ENCODE measurements around the gene SLC7A6. TPM values are rescaled to one million over a fixed set of nuclear protein-coding genes. Genes with fewer than 3 reads are reported as not detected.
A peak's percentile ranks its signal among the peaks of the same experiment; 100 is the strongest.

Gene SLC7A6
- total RNA-seq, 1 experiment from 2014 or later: 22.2 TPM

DNA sequence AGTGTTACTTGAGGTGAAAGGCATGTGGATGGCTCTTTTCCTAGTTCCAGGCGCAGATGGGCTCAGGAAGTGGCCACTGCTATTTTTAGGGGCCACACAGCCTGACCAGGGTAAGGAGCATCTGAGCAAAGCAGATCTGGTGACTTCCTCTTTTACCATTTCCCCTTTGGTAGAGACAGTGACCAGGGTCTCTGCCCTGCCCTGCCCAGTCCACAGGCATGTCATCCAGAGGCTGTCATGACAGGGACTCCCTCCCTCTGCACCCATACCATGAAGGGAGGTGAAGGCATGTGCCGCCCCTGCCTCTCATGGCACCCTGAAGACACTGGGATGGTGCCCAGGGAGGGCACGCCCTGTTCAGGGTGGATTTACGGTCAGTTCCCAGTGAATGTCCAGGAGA is 16.9 kb upstream of the SLC7A6 start:
- in situ Hi-C loops (cut with HindIII; ENCODE audit: low pct_unique_long_range_greater_than_20kb, low sequenced_read_pairs): no loop called here
- no peak for DNase-seq (ENCODE audit: low read depth, low spot score)

DNA sequence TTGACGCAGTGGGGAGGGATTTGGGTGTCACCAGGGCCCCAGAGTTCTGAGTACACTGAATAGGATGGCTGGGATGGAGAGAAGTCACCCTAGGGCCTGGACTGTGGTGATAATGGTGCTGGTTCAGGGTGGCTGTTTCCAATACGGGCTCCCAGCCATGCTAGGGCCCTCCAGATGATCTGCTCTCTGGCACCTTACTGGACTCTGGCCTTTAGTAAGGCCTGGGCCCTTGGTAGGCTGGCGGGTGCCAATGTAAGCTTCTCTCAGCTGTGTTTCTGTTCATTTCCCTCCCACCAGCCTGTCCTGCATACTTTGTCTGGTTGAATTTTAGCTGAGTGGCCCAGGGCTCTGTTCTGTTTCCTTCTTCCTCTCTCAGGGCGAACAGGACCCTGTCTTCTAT is 16.4 kb upstream of the SLC7A6 start:
- no peak for DNase-seq (ENCODE audit: low read depth, low spot score)
- in situ Hi-C loops (cut with HindIII; ENCODE audit: low pct_unique_long_range_greater_than_20kb, low sequenced_read_pairs): no loop called here

DNA sequence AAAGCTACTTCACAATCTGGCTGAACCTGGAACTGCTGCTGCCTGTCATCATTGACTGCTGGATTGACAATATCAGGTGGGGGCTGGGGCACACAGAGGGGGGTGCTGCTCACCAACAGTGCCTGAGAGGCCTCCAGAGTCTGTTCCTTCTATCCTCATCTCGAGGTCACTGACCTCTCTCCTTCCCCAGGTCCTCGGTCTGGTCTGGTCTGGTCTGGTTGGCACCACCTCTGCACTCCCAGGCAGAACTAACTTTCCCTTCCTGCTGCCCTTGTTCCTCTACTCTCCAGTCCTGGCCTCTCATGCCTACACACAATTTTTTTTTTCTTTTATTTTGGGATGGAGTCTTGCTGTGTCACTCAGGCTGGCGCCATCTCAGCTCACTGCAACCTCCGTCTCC is 15.0 kb upstream of the SLC7A6 start:
- in situ Hi-C loops (cut with HindIII; ENCODE audit: low pct_unique_long_range_greater_than_20kb, low sequenced_read_pairs): no loop called here
- DNase-seq (ENCODE audit: low read depth, low spot score): no peak

DNA sequence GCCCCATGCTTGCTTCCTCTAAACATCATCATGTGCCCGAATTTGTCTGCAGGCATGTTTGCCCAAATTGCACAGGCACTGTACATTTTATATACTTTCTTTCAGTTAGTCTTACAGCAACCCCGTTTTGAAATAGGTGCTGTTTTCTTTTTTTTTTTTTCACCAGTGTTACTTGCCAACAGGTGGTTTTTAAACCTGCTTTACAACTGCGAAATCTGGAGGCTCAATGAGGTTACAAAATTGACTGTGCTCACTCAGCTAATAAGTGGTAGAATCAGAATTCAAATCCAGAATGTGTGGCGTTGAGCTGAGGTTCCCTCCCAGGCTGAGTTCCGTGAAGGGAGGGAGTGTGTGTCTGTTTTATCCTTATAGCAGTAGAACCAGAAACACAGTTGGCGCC is 13.4 kb upstream of the SLC7A6 start:
- DNase-seq (ENCODE audit: low read depth, low spot score): no peak
- in situ Hi-C loops (cut with HindIII; ENCODE audit: low pct_unique_long_range_greater_than_20kb, low sequenced_read_pairs): no loop called here

DNA sequence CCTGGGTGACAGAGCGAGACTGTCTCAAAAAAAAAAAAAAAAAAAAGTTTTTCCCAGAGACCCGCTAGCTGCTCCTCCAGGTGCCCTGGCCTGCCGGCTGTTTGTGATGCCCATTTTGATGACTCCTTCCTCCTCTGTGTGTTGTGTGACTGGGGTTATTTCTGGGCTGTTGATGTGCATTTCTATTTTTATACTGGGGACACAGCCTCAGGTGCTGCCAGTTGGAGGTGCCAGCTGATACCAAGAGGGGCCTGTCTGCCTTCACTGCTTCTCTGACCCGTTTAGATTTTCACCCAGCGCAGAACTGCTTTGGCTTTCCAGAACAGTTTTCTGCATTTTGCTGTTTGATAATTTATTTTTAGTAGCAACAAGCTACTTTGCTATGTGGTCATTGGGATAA is 12.5 kb upstream of the SLC7A6 start:
- in situ Hi-C loops (cut with HindIII; ENCODE audit: low pct_unique_long_range_greater_than_20kb, low sequenced_read_pairs): no loop called here
- no peak for DNase-seq (ENCODE audit: low read depth, low spot score)

DNA sequence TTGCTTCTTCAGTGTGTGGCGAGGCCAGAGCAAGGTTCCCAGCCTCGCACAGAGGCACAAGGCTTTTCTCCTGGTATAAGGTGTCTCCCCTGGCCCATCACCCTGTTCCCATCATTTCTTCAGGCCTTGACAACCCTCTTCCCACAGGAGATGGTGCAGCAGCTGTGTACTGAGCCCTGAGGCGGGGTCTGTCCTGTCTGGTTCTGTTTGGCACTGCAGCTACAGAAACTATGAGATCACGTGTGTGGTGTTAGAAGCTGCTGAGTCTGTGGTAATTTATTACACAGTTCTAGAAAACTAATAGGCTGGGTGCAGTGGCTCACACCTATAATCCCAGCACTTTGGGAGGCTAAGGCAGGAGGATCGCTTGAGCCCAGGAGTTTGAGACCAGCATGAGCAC is 11.9 kb upstream of the SLC7A6 start:
- in situ Hi-C loops (cut with HindIII; ENCODE audit: low pct_unique_long_range_greater_than_20kb, low sequenced_read_pairs): no loop called here
- no peak for DNase-seq (ENCODE audit: low read depth, low spot score)

DNA sequence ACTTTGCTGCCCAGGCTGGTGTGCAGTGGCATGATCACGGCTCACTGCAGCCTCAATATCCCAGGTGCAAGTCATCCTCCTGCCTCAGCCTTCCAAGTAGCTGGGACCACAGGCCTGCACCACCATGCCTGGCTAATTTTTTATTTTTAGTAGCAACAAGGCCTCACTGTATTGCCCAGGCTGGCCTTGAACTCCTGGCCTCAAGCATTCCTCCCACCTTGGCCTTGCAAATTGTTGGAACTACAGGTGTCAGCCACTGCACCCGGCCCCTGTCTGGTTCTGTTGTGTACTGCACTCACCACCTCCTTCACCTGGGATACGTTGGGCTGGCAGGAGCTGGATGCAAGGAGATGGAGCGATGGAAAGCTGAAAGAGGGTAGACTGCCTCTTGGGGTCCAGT is 10.6 kb upstream of the SLC7A6 start:
- no peak for DNase-seq (ENCODE audit: low read depth, low spot score)
- in situ Hi-C loops (cut with HindIII; ENCODE audit: low pct_unique_long_range_greater_than_20kb, low sequenced_read_pairs): no loop called here

DNA sequence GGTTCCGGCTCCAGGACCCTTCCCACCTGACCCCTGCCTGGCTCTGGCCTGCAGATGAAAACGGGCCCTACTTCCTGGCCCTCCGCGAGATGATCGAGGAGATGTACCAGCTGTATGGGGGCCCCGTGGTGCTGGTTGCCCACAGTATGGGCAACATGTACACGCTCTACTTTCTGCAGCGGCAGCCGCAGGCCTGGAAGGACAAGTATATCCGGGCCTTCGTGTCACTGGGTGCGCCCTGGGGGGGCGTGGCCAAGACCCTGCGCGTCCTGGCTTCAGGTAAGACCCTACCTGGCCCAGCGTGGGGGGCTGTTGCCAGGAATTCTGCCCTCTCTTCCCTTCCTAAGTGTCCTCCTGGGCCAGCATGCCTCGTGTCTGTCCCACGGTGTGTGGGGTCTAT is 8.6 kb upstream of the SLC7A6 start:
- in situ Hi-C loops (cut with HindIII; ENCODE audit: low pct_unique_long_range_greater_than_20kb, low sequenced_read_pairs): no loop called here
- no peak for DNase-seq (ENCODE audit: low read depth, low spot score)

DNA sequence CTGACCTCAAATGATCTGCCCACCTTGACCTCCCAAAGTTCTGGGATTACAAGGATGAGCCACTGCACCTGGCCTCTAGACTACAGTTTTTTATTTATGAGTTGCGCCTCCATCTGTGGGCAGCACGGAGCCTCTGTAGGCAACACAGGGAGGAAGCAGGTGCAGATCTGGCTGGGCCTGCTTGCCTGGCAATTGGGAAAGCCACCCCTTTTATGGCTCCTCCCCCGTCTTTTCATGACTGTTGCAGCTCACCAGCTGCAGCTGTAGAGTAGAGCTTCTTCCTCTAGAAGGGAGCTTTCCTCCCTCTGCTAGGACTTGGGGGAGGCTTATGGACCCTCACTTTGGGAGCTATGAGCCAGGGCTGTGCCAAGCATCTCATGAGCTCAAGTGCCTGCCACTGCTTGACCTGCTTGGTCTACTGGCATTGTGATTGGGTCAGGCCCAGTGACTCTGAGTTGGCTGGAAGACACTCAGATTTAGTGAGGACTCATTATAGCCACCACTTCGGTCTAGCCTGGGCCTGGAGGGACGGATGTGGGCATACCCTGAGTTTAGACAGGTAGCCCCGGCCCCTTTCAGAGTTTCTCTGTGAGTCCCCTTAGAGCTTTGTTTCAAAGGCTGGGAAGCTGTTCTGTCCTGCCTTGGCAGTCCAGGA is 6.9 kb upstream of the SLC7A6 start:
- in situ Hi-C loops (cut with HindIII; ENCODE audit: low pct_unique_long_range_greater_than_20kb, low sequenced_read_pairs): no loop called here
- DNase-seq (ENCODE audit: low read depth, low spot score): no peak

DNA sequence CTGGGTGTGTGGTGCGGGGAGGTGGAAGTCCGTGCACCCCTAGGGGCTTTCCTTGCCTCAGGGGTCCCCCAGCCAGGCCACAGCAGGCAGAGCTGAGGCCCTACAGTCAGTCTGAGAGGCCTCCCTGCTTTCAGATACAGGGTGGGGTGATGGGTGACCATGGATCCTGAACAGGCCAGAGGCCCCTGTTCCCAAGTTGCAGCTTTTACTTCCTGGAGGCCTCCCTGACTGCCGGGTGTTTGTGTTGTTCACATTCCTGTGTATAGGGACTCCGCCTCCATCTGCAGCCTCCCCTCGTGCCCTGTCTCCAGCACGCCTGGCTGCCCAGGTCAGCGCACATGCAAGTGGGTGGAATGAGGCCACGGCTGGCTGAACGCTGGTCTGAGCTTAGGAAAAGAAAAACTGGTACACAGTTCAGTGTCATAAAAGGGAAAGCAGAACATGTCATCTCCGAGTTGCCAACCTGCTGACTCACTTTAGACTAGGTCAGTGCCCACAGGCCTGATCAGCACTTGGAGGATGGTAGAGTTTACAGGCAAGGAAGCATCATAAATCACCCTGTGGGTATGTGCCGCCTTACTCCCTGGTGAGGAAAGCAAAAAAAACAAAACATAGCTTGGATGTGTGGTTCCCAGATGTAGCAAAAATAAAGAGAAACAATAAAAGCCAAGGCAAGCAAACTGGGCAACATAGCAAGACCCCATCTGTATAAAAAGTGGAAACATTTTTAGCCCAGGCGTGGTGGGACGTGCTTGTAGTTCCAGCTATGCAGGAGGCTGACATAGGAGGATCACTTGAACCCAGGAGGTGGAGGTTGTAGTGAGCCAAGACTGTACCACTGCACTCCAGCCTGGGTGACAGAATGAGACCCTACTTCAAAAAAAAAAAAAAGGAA is 6.2 kb upstream of the SLC7A6 start:
- in situ Hi-C loops (cut with HindIII; ENCODE audit: low pct_unique_long_range_greater_than_20kb, low sequenced_read_pairs): no loop called here

DNA sequence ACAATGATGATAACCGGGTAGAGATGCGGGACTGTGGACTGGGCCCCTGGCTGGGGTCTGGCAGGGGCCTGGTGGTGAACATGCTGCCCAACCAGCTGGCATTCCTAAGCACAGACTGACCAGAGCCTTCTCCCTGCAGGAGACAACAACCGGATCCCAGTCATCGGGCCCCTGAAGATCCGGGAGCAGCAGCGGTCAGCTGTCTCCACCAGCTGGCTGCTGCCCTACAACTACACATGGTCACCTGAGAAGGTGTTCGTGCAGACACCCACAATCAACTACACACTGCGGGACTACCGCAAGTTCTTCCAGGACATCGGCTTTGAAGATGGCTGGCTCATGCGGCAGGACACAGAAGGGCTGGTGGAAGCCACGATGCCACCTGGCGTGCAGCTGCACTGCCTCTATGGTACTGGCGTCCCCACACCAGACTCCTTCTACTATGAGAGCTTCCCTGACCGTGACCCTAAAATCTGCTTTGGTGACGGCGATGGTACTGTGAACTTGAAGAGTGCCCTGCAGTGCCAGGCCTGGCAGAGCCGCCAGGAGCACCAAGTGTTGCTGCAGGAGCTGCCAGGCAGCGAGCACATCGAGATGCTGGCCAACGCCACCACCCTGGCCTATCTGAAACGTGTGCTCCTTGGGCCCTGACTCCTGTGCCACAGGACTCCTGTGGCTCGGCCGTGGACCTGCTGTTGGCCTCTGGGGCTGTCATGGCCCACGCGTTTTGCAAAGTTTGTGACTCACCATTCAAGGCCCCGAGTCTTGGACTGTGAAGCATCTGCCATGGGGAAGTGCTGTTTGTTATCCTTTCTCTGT is 5.1 kb upstream of the SLC7A6 start:
- DNase-seq (ENCODE audit: low read depth, low spot score): no peak
- in situ Hi-C loops (cut with HindIII; ENCODE audit: low pct_unique_long_range_greater_than_20kb, low sequenced_read_pairs): no loop called here

More for the DNA sequence above, 6.2 kb upstream of the SLC7A6 start:
- no peak for DNase-seq (ENCODE audit: low read depth, low spot score)

DNA sequence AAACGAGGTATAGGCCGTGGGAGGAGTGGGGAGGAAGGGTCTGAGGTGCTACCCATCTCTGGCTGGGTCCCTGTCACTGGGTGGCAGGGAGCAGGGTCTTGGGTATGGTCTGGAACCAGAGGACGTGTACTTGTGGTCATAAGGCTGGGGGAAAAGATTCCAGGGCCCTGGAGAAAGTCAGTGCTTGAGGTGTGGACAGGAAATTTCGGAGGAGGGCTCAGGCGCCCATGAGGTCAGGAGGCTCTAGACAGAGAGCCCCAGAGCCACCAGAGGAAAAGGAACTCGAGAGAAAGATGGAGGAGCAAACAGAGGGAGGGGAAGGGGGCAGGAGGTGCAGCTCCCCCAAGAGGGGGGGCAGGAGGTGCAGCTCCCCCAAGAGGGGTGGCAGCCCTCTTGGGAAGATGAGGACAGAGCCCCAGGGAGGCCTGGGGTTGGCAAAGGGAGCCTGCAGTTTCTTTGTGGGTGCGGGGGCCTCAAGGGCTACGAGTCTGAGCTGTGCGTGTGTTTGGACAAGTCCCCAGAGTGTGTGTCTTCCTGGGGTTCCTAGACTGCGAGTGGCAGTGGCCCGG is 683 bp upstream of the SLC7A6 start:
- in situ Hi-C loops (cut with HindIII; ENCODE audit: low pct_unique_long_range_greater_than_20kb, low sequenced_read_pairs): no loop called here
- DNase-seq (ENCODE audit: low read depth, low spot score): no peak

DNA sequence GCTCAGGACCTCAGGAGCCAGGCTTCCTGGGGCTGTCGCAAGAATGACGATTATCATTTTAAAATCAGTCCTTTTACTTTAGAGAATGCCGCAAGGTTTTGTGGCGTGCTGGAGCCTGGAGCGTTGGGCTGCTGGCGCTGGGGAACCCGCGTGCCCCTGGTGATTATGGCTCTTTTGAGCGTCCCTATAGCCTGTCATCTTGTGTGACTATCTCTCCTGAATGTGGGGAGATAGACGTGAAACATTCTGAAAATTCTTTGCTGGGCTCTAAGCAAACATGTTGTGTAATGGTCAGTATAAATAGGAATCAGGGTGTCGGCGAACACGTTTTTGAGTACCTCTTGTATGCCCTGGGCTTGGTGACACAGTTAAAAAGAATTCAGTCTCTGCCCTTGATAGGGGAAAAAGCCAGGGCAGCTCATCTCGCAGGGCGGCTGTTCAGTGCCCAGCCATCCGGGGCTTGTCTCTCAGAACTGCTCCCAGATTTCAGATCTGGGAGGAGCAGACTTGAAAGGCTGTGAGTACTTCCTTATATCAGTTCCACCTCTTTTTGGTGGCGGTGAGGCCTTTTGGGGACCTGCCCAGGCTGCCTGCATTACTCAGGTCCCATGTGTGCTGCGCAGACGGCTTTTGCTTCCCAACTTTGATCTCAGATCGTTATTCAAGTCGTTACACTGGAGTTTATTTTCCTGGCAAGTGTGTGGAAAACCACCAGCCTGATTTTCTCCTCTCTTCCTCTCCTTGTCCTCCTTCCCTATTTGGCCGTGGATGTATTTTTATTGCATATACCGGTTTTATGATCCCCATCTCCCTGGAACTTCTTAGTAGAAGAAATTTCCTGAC is 973 bp downstream of the SLC7A6 start:
- DNase-seq (ENCODE audit: low read depth, low spot score): peak; percentile 35
- in situ Hi-C loops (cut with HindIII; ENCODE audit: low pct_unique_long_range_greater_than_20kb, low sequenced_read_pairs): no loop called here

DNA sequence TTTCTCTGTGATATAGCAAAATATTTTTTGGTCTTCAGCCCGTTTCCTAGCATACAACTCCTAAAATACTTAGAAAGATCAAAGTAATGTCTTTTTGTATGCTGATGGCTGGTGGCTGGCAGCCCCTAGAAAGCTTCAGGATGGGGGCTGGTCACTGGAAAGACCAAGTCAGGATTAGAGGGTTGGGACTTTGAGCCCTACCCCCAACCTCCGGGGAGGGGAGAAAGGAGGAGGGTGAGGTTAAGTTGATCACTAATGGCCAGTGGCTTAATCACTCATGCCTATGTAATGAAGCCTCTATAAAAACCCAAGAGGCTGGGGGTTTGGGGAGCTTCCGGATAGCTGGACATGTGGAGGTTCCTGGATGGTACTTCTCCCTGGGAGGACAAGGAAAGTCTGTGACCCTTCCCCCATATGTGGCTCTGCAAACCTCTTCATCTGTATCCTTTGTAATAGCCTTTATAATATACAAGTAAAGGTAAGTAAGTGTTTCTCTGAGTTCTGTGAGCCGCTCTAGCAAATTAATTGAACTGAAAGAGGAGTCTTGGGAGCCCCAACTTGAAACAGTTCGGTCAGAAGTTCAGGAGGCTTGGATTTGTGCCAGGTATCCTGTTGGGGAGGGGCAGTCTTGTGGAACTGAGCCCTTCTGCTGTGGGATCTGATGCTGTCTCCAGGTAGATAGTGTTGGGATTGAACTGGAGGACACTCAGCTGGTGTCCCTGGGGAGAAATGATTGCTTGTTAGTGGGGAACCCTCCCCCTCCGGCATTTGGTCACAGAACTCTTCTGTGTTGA is 3.5 kb downstream of the SLC7A6 start:
- DNase-seq (ENCODE audit: low read depth, low spot score): no peak
- in situ Hi-C loops (cut with HindIII; ENCODE audit: low pct_unique_long_range_greater_than_20kb, low sequenced_read_pairs): no loop called here

DNA sequence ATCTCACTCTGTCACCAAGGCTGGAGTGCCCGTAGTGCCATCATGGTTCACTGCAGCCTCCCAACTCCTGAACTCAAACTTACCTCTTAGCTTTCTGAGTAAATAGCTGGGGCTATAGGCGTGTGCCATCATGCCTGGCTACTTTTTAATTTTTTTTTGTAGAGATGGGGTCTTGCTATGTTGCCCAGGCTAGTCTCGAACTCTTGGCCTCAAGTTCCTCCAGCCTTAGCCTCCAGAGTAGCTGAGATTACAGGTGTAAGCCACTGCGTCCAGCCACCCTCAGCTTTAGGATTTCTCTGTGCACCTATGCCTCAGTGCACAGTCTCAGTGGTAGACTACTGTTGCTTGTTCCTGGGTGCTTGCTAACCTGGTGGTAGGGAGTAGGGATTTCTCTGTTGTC is 5.5 kb downstream of the SLC7A6 start:
- no peak for DNase-seq (ENCODE audit: low read depth, low spot score)
- in situ Hi-C loops (cut with HindIII; ENCODE audit: low pct_unique_long_range_greater_than_20kb, low sequenced_read_pairs): no loop called here

DNA sequence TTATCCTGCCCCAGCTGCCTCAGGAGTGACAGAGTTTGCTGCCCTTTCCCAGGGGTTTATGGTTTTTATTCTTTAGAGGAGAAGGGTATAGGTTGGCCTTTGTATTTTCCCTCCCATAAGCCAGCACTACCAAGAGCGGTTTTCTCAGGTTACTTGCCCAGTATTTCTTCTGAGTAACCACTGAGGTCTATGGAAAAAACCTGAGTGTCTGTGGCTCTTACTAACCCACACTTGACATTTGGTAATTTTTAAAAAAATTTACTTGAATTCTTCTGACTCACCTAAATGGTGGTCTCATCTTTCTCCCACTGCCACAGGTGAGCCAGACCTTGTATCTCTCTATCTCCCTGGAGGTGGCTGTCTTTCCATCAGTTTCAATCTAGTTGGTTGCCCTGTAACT is 6.0 kb downstream of the SLC7A6 start:
- in situ Hi-C loops (cut with HindIII; ENCODE audit: low pct_unique_long_range_greater_than_20kb, low sequenced_read_pairs): no loop called here
- DNase-seq (ENCODE audit: low read depth, low spot score): no peak

Measured in SK-MEL-5 (cell line).